Measurements from ENCODE around the gene GAS2L2.

GAS2L2 gene

GRCh38 chr17:35745246-35745645 lies 7.8 kb downstream of the GAS2L2 start:
- DNase-seq = no peak

DNA sequence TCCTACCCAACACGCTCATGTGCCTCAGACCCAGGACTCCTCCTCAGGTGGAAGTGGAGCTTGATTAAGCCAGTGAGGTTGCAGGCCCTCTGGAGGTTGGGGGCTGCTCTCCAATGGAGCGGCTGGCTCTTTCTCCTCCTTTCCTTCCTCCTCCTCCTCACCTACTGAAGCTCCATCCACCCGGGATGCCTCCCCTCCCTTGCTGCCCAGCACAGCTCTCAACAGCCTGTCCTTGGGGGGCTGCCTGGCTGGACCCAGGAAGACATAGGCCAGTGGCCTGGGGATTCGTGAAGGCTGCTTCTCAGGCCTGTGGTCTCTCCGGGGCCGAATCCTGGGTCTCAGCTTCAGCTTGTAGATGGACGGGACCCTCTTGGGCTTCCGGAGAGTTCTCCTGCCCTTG lies 8.2 kb downstream of the GAS2L2 start:
- no peak for DNase-seq

DNA sequence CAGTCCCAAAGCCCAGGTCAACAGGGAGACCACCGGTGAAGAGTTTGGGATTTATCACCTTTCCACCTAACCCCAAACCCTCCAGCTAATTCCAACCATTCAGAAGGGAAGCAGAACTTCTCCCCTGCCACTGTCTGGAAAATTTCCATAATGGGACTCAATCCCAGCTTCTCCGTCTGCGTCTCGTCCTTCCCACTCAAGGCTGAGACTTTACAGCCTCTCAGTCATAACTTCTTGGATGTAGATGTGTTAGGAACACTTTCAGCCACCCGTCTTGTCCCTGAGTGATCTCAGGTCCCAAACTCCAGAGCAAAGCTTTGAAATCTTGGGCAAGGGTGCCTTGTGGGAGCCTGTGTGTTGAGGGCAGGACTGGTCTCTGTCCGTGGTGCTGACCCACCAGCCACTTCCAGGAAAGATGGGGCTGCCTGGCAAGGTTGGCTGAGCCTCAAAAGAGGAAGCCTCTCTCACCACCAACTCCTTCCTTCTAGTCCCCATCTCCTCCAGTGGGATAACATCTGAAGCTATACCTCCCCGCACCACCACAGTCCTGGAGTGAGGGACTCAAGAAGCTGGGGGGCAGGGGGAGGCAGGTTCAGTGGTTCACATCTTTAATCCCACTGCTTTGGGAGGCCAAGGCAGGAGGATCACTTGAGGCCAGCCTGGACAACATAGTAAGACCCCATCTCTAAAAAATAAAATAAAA lies 9.3 kb downstream of the GAS2L2 start:
- DNase-seq = no peak

GRCh38 chr17:35742896-35743477 lies 10.1 kb downstream of the GAS2L2 start:
- DNase-seq = no peak

DNA sequence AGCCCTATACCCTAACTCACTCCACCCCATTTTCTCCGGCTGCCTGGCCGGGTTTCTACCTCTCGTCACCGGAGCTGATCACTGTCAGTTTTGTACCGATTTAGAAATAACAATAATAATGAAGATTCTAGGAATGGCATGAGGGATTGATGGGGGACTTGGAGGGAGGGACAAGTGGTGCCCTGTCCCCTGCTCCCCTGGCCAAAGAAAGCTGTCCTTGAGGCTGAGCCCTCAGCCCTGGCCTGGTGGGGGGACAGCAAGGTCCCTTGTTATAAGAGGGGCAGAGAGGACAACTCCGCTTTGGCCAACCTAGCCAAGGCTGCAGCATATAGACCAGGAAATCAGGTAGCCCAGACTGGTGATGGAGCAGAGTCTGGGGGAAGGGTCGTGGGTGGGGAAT lies 10.5 kb downstream of the GAS2L2 start:
- no peak for DNase-seq

GRCh38 chr17:35740997-35741931 lies 11.8 kb downstream of the GAS2L2 start:
- peak; percentile 16 for DNase-seq

DNA sequence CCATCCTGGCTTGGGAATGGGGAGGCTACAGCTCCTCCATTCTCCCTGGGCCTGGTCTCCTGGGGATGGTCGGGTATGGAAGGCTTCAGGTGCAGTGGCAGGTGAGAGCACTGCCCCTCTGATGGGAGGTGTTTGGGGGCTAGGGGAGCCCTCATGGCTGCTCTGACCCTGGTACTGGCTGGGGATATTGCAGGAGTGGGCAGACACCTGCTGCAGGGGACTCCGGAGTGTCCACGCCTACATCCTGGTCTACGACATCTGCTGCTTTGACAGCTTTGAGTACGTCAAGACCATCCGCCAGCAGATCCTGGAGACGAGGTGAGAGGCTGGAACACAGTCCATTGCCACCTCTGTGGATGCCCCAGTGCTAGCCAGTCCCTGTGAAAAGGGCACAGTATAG lies 12.8 kb downstream of the GAS2L2 start:
- DNase-seq = no peak

DNA sequence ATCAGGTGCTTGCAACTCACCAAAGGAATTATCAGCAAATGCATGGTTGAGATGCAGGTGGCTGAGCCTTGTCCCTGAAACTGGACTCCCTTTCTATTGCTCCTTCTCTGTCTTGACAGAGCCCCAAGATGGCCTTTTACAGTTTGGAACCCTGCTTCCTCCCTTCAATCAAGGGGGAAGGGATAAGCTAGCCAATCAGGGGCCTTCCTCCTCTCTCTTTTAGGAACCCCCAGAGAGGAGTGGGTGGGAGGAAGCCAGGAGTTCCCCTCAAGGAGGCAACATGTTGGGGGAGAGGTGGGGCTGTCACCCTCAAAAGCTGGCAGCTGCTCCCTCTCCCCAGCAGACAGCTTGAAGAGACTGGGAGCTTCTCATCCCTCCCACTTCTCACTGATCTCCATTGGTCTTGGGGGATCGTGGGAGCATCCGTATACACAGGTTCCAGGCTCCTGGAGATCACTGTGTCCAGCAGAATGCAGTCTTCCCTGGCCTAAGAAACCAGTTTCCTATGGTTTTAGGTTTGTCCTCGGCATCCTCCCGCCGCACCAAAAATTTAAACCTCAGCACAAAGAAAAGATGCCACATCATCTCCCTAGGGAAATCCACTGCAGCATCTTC lies 14.4 kb downstream of the GAS2L2 start:
- no peak for DNase-seq

DNA sequence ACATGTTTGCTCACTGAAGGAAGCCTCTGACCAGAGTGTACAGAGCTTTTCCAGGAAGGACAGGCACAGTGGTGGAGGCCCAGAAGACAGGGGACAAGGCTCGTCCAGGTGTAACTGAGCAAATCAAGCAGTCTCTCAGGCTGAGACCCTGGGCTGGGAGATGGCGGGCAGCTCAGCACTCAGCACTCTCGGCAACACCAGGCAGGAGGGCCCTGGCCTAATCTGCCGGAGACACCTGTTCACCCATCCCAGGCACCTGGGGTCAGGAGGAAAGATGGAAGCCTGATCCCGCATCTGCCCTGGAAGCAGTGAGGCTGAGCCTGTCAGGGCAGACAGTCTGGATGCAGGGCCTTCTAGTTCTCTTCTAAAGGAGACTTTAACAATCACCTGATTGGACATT lies 16.8 kb downstream of the GAS2L2 start:
- no peak for DNase-seq

GRCh38 chr17:35735036-35735805 lies 17.8 kb downstream of the GAS2L2 start:
- no peak for DNase-seq

DNA sequence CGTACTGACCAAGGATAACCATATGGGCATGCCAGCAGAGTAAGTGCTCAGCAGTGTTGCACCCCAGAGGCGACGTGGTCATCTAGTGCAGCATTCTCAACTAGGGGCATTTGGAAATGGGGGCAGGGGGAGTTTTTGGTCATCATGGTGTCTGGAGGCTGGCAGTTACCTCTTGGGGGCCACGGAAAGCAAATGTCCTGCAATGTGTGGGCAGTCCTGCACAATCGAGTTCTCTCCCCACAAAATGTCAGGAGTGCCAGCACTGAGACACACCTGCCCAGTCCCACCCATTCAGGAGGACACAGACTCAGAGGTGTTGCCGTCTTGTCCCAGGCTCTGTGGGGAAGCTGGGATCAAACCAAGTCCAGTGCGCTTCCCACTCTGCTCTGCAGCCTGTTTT lies 18.6 kb downstream of the GAS2L2 start:
- no peak for DNase-seq

DNA sequence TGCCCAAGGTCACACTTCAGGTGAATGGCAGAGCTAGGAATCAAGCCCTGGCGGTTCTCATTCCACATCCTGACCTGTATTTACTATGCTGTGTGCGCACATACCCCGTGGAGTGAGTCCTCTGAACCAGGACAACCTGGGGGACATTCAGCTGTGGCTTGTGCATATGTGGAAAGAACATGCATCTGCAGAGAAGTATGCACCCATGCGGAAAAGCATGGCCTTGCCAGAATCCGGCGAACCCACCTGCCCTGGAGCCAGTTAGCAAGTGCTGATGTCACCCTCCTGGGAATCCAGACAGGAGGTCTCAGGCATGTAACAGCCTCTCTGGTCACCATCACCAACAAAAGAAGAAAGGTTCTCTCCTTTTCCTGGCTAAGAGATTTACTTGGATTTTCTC lies 19.7 kb downstream of the GAS2L2 start:
- no peak for DNase-seq

DNA sequence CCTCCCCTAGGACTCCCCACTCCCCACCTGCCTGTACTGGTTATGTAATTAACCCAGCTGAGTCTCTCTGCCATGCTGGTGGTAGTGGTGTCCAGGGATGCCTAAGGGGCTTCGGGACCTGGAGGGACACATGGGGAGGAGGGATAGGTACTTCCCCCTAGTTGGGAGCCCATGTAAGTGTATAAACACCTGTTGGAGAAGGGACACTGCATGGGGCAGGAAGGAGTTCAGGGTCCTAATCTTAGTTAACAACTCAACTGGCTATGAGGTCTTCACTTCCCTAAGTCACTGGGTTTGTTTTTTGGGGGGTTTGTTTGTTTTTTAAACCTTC lies 20.3 kb downstream of the GAS2L2 start:
- no peak for DNase-seq

GRCh38 chr17:35731917-35732805 lies 20.9 kb downstream of the GAS2L2 start:
- peak; percentile 8 for DNase-seq

DNA sequence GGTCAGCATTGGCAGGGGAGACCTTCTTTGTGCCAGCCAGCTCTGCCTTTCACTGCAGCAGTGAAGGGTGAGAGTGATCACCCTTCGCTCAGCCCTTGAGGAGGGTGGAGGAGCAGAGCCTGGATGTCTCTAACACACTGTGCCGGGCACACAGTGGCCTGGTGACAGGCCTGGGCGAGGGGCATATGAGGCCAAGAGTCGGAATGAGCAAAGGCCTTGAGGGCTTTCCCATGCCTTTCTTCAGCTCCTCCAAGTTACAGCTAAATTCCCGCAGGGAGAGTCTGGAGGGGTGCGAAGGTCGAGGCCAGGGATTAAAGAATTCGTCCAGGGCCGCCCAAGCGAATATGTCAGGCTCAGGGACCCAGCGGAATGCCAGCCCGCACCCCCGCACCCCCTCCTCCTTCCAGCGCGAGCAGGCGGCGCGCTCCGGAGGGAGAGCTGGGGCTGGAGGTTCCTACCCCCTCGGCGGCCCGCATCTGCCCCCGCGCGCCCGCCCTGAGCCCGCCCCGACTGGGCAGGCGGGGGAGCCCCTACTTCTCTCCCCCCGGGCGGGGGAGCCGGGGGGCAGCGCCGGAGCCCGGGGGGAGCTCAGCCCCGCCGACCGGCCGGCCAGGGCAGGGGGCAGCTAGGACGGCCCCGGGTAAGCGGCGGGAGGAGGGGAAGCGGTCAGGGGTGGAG lies 21.7 kb downstream of the GAS2L2 start, which contains the start of gene RASL10B:
Gene RASL10B, plus strand, starts transcription at position 401 of the 678 bp plus-strand sequence. CDS start 3,546 bp downstream, outside the sequence.
- DNase-seq = peak; percentile 11

GRCh38 chr17:35730400-35731005 lies 22.5 kb downstream of the GAS2L2 start:
- DNase-seq = no peak

DNA sequence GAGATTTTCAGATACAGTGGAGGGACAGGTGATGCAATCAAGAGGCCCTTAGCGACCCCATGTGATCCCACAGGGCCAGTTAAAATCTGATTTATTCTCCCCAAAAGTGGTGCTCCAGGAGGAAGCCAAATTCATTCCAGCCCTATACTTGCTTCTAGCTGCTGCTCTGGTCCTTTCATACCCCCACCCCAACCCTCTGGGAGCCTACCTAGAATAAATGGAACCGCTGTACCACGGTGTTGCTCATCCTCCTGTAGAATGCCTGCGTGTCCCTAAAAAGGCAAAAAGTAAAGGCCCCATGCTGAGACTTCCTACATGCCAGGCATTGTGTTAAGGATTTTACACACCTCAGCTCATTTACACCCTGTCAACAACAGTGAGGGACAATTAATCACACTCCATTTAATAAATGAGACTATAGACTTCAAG lies 23.6 kb downstream of the GAS2L2 start:
- DNase-seq = no peak

DNA sequence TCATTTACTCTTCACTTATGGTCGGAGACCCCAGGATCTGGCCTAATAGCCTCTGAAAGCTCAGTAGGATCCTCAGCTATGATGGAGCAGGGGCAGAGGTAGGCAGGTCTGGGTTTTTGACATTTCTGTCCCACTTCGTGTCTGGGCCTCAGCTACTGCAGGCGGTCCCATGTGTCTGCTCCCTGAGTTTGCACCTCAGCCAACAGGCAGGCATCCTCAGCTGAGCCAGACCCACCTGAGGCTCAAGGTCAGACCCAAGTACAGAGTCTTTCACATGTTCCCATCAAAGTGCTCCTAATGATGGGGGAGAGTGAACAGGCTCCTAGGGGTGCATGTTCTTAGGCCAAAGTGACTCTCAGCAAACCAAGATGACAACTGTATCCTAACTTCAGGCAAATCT lies 24.5 kb downstream of the GAS2L2 start:
- DNase-seq = no peak

- no peak for DNase-seq
Measured at GRCh38 chr17:35727635-35728034, 25.4 kb downstream of the GAS2L2 start.

DNA sequence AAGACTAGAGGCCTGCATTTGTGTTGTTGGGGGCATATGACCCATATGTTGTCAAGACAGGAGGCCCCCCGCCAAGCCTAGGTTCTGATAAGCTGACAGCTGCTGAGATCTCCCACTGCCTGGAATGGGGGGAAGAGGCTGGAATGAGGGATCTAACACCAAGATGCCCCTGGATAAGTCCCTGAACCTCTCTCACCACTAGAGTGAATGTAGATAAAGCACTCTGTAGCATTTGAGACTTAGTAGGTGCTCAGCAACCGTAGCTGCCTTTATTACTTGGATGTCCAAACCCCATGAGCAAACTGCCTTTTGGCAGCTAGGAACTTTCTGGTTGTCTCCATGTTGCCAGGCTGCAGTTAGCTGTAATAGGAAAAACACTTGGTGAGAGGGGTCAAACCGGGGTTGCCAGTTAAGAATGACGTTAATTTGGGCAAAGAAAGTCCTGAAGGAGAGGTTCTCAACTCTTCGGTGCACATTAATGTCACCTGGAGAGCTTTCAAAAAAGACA lies 26.0 kb downstream of the GAS2L2 start:
- DNase-seq = no peak

All from NCI-H526 treated with DMSO at 0.1 percent for 48 hours (cell line).